Measurements from ENCODE around the gene SEMA7A.

Gene SEMA7A

DNA sequence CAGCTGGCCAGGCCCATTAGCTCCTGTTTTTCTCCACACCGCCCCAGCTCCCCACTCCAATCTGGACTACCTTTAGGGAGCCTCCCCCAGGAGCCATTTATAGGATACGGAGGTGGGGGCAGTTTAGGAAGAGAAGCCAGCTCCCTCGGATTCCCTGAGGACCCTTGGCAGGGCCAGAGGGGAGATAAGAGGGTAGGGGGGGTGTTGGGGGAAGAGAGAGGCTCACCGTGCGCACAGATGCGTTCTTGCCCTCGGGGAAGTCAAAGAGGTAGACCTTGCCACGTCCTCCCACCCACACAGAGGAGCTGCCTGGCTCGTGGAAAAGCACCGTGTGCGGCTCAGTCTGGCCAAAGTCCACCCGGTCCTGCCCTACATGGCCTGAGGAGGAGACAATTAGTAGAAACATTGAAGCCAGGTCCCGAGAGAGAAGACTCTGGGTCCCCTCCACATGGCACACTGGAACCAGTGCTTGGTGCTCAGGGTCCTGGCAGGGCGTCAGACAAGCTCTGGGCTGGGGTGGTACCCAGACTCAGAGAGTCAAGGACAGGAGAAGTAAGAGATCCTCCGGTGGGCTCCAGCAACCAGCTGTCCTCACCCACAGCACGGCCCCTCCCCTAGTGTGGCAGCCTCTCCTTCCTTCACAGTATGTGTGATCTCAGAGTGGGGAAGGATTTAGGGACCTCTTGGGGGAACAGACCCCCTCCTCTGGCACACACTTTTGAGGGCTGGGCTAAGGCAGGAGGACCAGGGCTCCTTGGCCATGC lies 15.0 kb downstream of the SEMA7A start:
- H3K9ac ChIP-seq: no peak overlapping the region
- no peak overlapping the region for H3K4me3 ChIP-seq (IDR thresholded peaks at IDR 0.05; ENCODE audit: insufficient read depth, low read depth, low read length)
- no peaks in the 10 kb centered on the region for H4K20me1 ChIP-seq (ENCODE audit: insufficient read depth)
- H3K27ac ChIP-seq: no peak overlapping the region
- peaks cover 43% of the 10 kb centered on the region for H3K4me1 ChIP-seq (ENCODE audit: low read depth, poor library complexity, severe bottlenecking)
- H2AFZ ChIP-seq (ENCODE audit: low read depth): no peak overlapping the region
- TF ChIP-seq, protein P1, sequence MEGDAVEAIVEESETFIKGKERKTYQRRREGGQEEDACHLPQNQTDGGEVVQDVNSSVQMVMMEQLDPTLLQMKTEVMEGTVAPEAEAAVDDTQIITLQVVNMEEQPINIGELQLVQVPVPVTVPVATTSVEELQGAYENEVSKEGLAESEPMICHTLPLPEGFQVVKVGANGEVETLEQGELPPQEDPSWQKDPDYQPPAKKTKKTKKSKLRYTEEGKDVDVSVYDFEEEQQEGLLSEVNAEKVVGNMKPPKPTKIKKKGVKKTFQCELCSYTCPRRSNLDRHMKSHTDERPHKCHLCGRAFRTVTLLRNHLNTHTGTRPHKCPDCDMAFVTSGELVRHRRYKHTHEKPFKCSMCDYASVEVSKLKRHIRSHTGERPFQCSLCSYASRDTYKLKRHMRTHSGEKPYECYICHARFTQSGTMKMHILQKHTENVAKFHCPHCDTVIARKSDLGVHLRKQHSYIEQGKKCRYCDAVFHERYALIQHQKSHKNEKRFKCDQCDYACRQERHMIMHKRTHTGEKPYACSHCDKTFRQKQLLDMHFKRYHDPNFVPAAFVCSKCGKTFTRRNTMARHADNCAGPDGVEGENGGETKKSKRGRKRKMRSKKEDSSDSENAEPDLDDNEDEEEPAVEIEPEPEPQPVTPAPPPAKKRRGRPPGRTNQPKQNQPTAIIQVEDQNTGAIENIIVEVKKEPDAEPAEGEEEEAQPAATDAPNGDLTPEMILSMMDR (conservative IDR thresholded peaks at IDR 0.05; ENCODE audit: low read depth, low read length): no peak
- H3K27me3 ChIP-seq (ENCODE audit: insufficient read depth, low read depth): no peaks in the 10 kb centered on the region
- no peaks in the 10 kb centered on the region for H3K79me2 ChIP-seq (ENCODE audit: insufficient read depth, low read depth)
- no peaks in the 10 kb centered on the region for H3K36me3 ChIP-seq (ENCODE audit: insufficient read depth)
- H3K4me2 ChIP-seq: no peak overlapping the region

DNA sequence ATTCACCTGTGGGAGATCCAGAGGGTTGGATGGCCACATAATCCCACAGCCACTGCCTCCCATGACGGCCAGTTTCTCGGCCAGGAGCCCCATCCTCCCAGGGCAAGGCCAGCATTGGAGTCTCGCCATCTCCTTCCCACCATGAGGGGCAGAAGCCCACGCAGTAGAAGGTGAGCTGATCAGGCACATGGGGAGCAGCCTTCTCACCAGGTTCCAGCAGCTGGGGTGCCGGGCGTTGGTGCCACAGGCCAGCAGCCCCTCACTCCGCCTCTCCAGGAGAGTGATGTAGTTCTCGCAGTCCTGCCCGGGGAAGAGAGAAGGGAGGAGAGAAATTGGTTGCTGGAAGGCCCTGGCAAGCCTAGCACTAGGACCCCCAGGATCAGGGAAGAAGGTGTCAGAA lies 16.1 kb downstream of the SEMA7A start:
- no peaks in the 10 kb centered on the region for H3K79me2 ChIP-seq (ENCODE audit: insufficient read depth, low read depth)
- no peak overlapping the region for H2AFZ ChIP-seq (ENCODE audit: low read depth)
- TF ChIP-seq, protein P1 (conservative IDR thresholded peaks at IDR 0.05; ENCODE audit: low read depth, low read length): no peak
- H3K27me3 ChIP-seq (ENCODE audit: insufficient read depth, low read depth): no peaks in the 10 kb centered on the region
- no peaks in the 10 kb centered on the region for H4K20me1 ChIP-seq (ENCODE audit: insufficient read depth)
- H3K36me3 ChIP-seq (ENCODE audit: insufficient read depth): no peaks in the 10 kb centered on the region
- H3K4me3 ChIP-seq (IDR thresholded peaks at IDR 0.05; ENCODE audit: insufficient read depth, low read depth, low read length): no peak overlapping the region
- no peak overlapping the region for H3K4me2 ChIP-seq
- H3K27ac ChIP-seq: no peak overlapping the region
- no peak overlapping the region for H3K9ac ChIP-seq
- peaks cover 43% of the 10 kb centered on the region for H3K4me1 ChIP-seq (ENCODE audit: low read depth, poor library complexity, severe bottlenecking)

DNA sequence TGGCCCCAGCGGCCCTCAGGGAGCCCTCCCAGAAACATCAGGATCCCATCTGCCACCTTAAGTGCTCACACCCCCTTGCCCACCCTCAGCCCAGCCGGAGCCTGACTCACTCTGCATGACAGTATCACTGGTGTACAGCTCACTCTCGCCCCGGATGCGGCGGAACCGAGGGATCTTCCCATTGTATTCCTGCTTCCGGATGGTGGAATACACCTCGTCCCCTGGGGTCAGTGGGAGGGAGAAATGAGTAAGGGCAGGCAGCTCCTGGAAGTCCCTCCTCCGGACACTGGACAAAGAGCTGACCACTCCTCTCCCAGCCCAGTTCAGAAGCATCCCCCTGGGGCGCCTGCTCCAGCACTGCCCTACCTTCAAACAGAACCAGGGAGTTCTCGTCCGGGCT lies 16.5 kb downstream of the SEMA7A start:
- peaks cover 43% of the 10 kb centered on the region for H3K4me1 ChIP-seq (ENCODE audit: low read depth, poor library complexity, severe bottlenecking)
- H3K79me2 ChIP-seq (ENCODE audit: insufficient read depth, low read depth): no peaks in the 10 kb centered on the region
- no peak overlapping the region for H2AFZ ChIP-seq (ENCODE audit: low read depth)
- H3K4me3 ChIP-seq (IDR thresholded peaks at IDR 0.05; ENCODE audit: insufficient read depth, low read depth, low read length): no peak overlapping the region
- H3K36me3 ChIP-seq (ENCODE audit: insufficient read depth): no peaks in the 10 kb centered on the region
- no peak overlapping the region for H3K4me2 ChIP-seq
- H3K9ac ChIP-seq: no peak overlapping the region
- no peak overlapping the region for H3K27ac ChIP-seq
- H3K27me3 ChIP-seq (ENCODE audit: insufficient read depth, low read depth): no peaks in the 10 kb centered on the region
- H4K20me1 ChIP-seq (ENCODE audit: insufficient read depth): no peaks in the 10 kb centered on the region
- TF ChIP-seq, protein P1 (conservative IDR thresholded peaks at IDR 0.05; ENCODE audit: low read depth, low read length): no peak

DNA sequence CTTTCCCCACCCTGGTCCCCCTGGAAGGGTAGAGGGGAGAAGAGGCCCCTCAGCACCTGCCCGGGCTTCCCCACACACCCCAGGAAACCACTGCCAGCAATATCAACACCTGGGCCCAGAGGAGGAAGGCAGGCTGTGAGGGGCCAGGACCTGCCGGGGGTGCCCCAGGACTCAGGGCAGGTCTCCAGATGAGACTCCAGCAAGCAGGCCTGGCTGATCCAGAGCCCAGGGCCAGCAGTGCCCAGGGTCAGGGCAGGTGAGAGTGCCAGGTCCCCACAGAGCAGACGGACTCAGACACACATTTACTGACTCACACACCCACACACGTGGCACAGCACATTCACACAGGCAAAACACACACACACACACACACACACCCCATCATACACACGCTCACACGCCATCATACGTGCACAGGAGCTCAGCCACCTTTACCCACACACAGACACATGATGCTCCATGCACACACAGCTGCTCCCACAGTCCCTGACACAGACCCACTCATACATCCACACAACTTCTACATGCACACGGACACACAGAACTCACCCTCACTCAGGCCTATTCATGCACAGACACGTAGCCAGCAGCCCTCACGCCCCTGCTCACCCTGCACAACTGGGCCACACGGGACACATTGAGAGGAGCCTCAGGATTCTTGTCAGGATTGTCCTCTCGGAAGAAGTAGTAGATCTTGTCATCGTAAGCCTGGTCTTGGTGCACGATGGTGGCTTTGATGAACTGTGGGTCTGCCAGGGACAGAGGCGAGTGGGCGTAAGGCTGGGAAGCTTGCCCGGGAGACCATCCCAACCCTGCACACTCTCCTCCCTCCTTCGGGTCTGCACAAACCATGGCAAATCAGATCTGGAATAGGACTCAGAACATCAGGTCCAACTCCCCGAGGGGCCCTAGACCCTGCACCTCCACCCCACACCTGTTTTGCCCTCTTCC lies 17.5 kb downstream of the SEMA7A start:
- Histone ChIP-seq H3K36me3 (ENCODE audit: insufficient read depth) (no peaks in the 10 kb centered on the region), H3K4me2 (peak overlapping the region; percentile 23; the same call in 1 of the 2 replicates), H3K9ac (no peak overlapping the region), H3K4me3 (IDR thresholded peaks at IDR 0.05; ENCODE audit: insufficient read depth, low read depth, low read length) (no peak overlapping the region), H3K27me3 (ENCODE audit: insufficient read depth, low read depth) (no peaks in the 10 kb centered on the region), H4K20me1 (ENCODE audit: insufficient read depth) (no peaks in the 10 kb centered on the region), H3K4me1 (ENCODE audit: low read depth, poor library complexity, severe bottlenecking) (peaks cover 43% of the 10 kb centered on the region), H3K79me2 (ENCODE audit: insufficient read depth, low read depth) (no peaks in the 10 kb centered on the region), H3K27ac (no peak overlapping the region), H2AFZ (ENCODE audit: low read depth) (no peak overlapping the region)
- TF ChIP-seq, protein P1 (conservative IDR thresholded peaks at IDR 0.05; ENCODE audit: low read depth, low read length): no peak
